Stimulated activated CD8-positive, alpha-beta memory T cell treated with anti-CD3 and anti-CD28 coated beads, Interleukin-7, amount 100 ng/mL, for 1 hour (primary cell): ENCODE results near the gene BMPR1B.

ENCODE experiments used
- DNase-seq, 2 donors: peaks; one replicate each; pipeline ENCODE4 v3.0.0-alpha.2; 2020; ENCODE audit warnings: low read depth in 2 of 2

The BMPR1B gene

GRCh38 chr4:94912606-94913005 lies 154.9 kb downstream of the BMPR1B start:
- DNase-seq: no peak

GRCh38 chr4:94913316-94913715 lies 155.6 kb downstream of the BMPR1B start:
- no peak for DNase-seq

GRCh38 chr4:94917146-94917545 lies 159.4 kb downstream of the BMPR1B start:
- DNase-seq: no peak

- no peak for DNase-seq
Observed at GRCh38 chr4:94918543-94918942, 160.8 kb downstream of the BMPR1B start.

DNA sequence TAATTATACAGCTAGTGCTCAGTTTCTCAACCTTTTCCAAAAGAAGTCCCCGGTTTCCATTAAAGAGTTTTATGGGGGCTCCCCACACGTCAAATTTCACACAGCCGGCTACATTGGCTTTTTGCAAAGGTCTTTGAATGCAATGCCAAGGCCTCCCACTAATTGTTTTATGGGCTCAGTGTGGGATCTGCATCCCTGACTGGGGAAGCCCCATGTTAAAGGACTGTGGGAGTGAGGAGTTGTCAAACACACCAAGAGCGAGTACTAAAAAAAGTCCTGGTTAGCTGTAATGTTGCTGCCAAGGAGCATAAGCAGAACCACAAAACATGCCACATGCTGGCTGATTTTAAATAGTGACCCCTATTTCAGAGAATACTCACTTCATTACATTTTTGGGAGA lies 162.6 kb downstream of the BMPR1B start:
- DNase-seq: no peak

DNA sequence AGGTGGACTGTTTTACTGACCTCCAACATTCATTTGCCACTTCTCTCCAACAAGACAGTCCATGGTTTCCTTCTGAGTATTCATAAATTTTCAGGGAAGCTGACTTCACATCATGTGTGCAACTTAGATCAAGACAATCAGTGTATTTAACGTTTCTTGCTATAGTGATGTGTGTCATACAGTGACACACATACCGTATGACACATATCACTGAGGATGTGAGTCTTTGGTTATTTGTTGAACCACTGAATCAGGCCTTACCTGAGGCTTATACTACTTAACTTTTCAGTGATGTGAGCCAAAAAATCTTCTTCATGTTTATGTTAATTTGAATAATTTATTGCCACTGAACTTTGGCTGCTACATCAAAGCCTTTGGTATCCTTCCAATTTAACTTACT lies 166.8 kb downstream of the BMPR1B start:
- no peak for DNase-seq

DNA sequence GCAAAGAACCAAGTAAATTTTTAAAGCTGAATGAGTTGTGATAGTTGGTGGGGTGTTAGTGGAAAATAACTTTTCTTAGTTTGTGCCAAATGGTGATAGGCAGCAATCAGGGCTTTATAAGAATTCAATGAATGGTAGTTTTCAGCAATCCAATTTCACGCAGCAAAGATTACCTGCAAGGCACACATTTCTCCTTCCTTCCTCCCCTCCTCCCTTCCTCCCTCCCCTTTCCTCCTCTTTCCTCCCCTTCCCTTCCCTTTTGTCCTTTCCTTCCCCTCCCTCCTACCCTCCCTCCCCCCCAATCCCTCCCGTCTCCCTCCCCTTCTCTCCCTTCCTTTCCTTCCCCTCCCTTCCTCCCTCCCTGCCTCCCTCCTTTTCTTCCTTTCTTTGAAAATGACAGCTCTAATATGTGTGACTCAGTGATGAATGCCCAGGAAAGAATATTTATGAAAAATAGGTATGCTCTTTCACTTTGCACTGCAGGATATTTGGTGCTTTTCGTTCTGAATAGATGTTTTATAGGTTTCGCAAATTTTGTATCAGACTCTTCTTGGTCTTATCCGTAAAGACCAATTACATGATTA lies 168.1 kb downstream of the BMPR1B start:
- DNase-seq: no peak

DNA sequence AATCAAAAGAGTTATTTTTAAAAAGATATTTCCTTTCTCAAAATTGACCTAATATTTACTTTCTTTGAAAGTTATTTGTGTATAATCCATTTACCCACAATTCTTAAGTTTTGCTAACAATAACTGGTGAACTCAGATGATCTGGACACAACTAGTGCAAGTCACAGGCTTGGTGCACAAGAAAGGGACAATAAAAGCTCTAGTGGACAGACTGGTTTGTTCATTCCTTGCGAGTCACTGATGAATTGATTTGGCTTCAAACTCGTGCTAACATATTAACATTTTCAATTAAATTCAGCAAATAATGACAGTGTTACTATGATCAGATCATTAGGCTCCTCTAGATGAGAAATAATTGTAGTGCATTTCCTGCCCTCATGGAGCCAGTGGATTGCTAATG lies 169.2 kb downstream of the BMPR1B start:
- DNase-seq: no peak

DNA sequence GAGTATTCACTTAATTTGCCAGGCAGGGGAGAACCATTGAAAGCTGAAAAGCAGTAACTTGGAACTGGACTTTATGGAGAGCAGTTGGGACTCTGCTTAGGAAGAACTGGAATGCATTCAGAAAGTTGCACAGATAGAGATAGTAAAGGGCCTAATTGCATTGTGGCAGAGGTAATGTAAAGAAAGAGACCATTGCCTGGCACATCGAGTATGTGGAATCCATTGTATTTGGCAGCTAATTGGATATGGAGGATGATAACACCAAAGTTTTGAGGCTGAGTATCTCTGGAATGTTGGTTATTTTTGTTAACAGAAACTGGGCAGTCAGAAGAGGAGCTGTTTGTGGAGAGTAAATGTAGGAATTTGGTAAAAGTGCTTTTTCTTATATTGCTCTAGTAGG lies 169.9 kb downstream of the BMPR1B start:
- no peak for DNase-seq

DNA sequence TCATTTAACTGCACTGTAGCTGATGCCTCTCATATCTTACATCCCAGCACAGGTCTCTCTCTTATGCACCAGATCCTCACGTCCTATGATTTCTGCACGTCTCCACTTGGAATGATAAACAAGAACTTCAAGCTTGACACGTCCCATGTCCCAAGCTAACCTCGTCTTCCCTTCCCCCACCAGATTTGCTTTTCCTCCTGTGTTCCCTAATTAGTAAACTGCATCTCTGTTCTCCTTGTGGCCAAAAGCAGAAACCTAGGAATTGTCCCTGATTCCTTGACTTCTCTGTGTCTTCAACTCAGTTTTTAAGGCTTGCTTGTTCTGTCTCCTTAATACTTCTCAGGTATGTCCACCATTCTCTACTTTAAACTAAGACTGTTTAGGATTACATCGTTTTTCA lies 171.9 kb downstream of the BMPR1B start:
- DNase-seq: no peak

- no peak for DNase-seq
Observed at GRCh38 chr4:94931626-94932025, 173.9 kb downstream of the BMPR1B start.

GRCh38 chr4:94932366-94932765 lies 174.6 kb downstream of the BMPR1B start:
- DNase-seq: no peak

GRCh38 chr4:94933799-94934198 lies 176.0 kb downstream of the BMPR1B start:
- no peak for DNase-seq

GRCh38 chr4:94934201-94934600 lies 176.4 kb downstream of the BMPR1B start:
- DNase-seq: no peak

DNA sequence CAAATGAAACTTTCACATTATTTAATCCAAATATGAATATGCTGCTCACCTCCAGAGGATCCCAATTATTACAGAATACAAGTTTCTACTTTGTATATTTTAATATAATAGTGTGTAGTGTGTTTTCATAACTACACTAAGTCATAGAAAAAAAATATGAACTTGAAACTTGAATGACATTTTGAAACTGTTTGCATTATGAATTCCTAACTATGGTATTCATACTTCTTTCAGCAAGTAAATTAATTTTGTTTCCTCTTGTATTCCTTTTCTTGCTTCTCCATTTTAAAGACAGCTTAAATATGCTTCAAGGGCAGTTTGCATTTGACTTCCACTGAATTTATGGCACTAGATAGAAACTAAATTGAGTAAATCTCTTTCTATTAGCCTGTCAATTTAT lies 177.1 kb downstream of the BMPR1B start:
- no peak for DNase-seq

DNA sequence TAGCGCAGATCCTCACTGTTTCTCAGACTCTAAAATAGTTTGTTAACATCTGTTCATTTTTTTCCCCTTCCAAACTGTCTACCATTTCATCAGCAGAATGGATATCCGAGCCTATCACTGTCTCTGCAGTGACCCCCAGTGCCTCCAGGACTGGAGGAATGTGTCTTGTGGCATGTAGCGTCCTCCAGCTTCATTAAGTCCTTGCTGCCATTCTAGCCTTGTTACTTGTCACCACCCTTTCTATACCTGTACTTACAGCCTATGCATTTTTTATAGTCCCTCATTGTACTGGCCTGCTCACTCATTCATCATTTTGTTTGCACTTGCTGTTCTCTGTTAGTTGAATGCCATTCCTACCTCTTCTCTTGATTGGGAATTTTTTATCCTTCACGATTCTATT lies 179.1 kb downstream of the BMPR1B start:
- no peak for DNase-seq

DNA sequence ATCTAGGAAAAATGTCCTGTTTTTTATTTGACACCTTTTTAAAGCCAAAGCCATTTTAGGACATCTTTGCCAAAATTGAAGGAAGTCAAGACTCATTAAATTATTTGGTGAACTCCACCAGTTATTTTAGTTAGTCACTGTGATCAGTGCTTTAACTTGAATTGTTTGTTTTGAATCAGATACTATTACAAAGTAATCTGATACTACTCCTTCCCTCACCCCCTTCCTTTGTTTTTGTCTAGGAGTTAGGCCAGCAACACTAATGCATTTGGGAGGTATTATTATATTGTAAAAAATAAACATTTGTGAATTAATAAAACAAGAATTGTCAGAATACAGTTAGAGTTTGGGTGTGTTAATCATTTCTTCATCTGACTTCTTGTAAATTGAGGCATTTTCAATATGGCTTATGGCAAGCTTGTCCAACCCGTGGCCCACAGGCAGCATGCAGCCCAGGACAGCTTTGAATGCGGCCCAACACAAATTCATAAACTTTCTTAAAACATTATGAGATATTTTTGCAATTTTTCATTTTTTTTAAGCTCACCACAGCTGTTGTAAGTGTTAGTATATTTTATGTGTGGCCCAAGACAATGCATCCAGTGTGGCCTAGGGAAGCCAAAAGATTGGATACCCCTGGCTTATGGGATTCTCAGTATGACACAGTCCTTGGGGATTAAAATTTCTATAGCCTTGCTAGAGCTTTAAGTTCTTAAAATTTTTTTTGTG lies 182.2 kb downstream of the BMPR1B start:
- DNase-seq: no peak

DNA sequence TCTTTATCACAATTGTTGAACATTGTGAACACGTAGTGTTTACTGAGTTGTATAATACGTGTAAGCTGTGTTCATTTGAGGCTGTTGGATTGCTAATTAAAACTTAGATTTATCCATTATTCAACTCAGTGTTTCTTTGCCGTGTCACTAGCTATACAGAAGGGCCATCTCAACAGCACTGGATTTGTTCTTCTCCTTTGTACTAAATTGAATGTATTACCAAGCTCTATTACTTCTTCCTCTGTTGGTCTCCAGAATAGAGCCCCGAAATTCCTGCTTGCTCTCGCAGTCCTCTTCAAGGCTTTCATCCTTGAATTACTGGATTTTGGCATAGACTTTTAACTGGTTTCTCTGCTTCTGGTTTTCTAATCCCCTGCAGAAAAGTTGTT lies 182.8 kb downstream of the BMPR1B start:
- no peak for DNase-seq

DNA sequence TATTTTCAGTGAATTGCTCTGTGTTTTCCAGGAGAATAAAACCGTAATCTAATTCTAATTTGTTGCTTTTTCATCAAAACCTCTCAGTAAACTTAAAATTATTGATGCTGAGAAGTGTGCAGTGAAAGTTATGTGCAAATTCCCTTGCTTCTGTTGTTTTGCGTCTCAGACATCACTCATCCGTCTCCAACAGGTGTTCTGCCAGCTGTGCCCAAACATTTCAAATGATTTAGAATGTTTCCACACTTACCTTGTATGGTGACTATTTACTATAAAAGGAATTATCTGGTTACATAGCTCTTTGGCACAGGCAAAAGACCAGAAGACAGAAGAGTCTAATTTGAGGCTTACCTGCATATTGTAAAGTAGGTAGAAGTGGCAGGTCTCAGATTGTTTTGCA lies 184.0 kb downstream of the BMPR1B start:
- no peak for DNase-seq

- DNase-seq: no peak
Observed at GRCh38 chr4:94944726-94945125, 187.0 kb downstream of the BMPR1B start.

GRCh38 chr4:94947681-94948108 lies 189.9 kb downstream of the BMPR1B start:
- no peak for DNase-seq

GRCh38 chr4:94954251-94954650 lies 196.5 kb downstream of the BMPR1B start:
- DNase-seq: no peak

GRCh38 chr4:94957030-94957429 lies 199.3 kb downstream of the BMPR1B start:
- no peak for DNase-seq

- DNase-seq: no peak
Observed at GRCh38 chr4:94959307-94959706, 201.6 kb downstream of the BMPR1B start.
